Glutamatergic neuron (in vitro differentiated cells): Measurements from ENCODE around the gene PPP1R9A. TPM values are rescaled to one million over a fixed set of nuclear protein-coding genes. Genes with fewer than 3 reads are reported as not detected.

Experiments used
- DNase-seq: peaks from one replicate; pipeline ENCODE4 v3.0.0; 2022
- H3K27ac Mint-ChIP-seq: one replicate; pipeline ENCODE4 v1.8.0; 2020; ENCODE audit warnings: mild to moderate bottlenecking, mixed read lengths, inconsistent platforms; ENCODE audit not compliant: unreplicated experiment
- H3K27me3 Mint-ChIP-seq: one replicate; pipeline ENCODE4 v1.8.0; 2020; ENCODE audit warnings: mild to moderate bottlenecking, moderate library complexity, mixed read lengths, inconsistent platforms; ENCODE audit not compliant: unreplicated experiment
- H3K36me3 Mint-ChIP-seq: one replicate; pipeline ENCODE4 v1.8.0; 2020; ENCODE audit warnings: mild to moderate bottlenecking, mixed read lengths, inconsistent platforms; ENCODE audit not compliant: unreplicated experiment
- H3K4me1 Mint-ChIP-seq: one replicate; pipeline ENCODE4 v1.8.0; 2020; ENCODE audit warnings: mild to moderate bottlenecking, low read depth, mixed read lengths, inconsistent platforms; ENCODE audit not compliant: unreplicated experiment
- H3K4me3 Mint-ChIP-seq: one replicate; pipeline ENCODE4 v1.8.0; 2020; ENCODE audit warnings: mild to moderate bottlenecking, mixed read lengths, inconsistent platforms; ENCODE audit not compliant: unreplicated experiment
- H3K9me3 Mint-ChIP-seq: one replicate; pipeline ENCODE4 v1.8.0; 2020; ENCODE audit warnings: mild to moderate bottlenecking, moderate library complexity, mixed read lengths, inconsistent platforms; ENCODE audit not compliant: unreplicated experiment
- CTCF ChIP-seq: fragments of 200-600 bp; sonication (generic); IDR thresholded peaks from one replicate; pipeline ENCODE4 v1.5.0; 2021; ENCODE audit not compliant: partially characterized antibody, unreplicated experiment
- total RNA-seq: library from RNA; stranded (reverse); fragmentation: NEBNext Ultra II Directional; extraction: Animal tissue kit (Norgen Biotek cat#: 25700); gene quantifications from one replicate; pipeline ENCODE4 v1.2.1, GENCODE V29; 2021; ENCODE audit not compliant: unreplicated experiment

PPP1R9A gene
- total RNA-seq, 1 donor from 2014 or later, result 14.7 TPM

GRCh38 chr7:95213809-95214492 lies 306.6 kb downstream of the PPP1R9A start:
- TF ChIP-seq CTCF, result no peak
- DNase-seq, result no peak
- H3K4me1 Mint-ChIP-seq, result no peaks in the 10 kb centered on the region
- H3K9me3 Mint-ChIP-seq, result peaks cover 3% of the 10 kb centered on the region
- H3K36me3 Mint-ChIP-seq, result peaks cover 10% of the 10 kb centered on the region
- no peak overlapping the region for H3K4me3 Mint-ChIP-seq
- H3K27me3 Mint-ChIP-seq, result no peaks in the 10 kb centered on the region
- H3K27ac Mint-ChIP-seq, result no peak overlapping the region

- Mint-ChIP-seq H3K27me3 (no peaks in the 10 kb centered on the region), H3K4me3 (no peak overlapping the region), H3K27ac (no peak overlapping the region), H3K9me3 (peaks cover 2% of the 10 kb centered on the region), H3K4me1 (no peaks in the 10 kb centered on the region), H3K36me3 (peaks cover 4% of the 10 kb centered on the region)
- TF ChIP-seq CTCF, result no peak
- DNase-seq, result no peak
These were observed 312.3 kb downstream of the PPP1R9A start for GRCh38 chr7:95219721-95220120.

GRCh38 chr7:95220328-95220727 lies 312.9 kb downstream of the PPP1R9A start:
- Mint-ChIP-seq H3K4me1 (no peaks in the 10 kb centered on the region), H3K36me3 (peaks cover 4% of the 10 kb centered on the region), H3K9me3 (peaks cover 2% of the 10 kb centered on the region), H3K4me3 (no peak overlapping the region), H3K27me3 (no peaks in the 10 kb centered on the region), H3K27ac (no peak overlapping the region)
- no peak for TF ChIP-seq CTCF
- no peak for DNase-seq

GRCh38 chr7:95225301-95225700 lies 317.9 kb downstream of the PPP1R9A start:
- TF ChIP-seq CTCF, result no peak
- Mint-ChIP-seq H3K4me1 (no peaks in the 10 kb centered on the region), H3K27ac (no peak overlapping the region), H3K4me3 (no peak overlapping the region), H3K9me3 (no peaks in the 10 kb centered on the region), H3K36me3 (no peaks in the 10 kb centered on the region), H3K27me3 (no peaks in the 10 kb centered on the region)
- DNase-seq, result no peak

GRCh38 chr7:95229301-95229700 lies 321.9 kb downstream of the PPP1R9A start:
- no peak overlapping the region for H3K4me3 Mint-ChIP-seq
- no peaks in the 10 kb centered on the region for H3K4me1 Mint-ChIP-seq
- peaks cover 1% of the 10 kb centered on the region for H3K9me3 Mint-ChIP-seq
- no peak for TF ChIP-seq CTCF
- H3K36me3 Mint-ChIP-seq, result no peaks in the 10 kb centered on the region
- H3K27me3 Mint-ChIP-seq, result no peaks in the 10 kb centered on the region
- no peak overlapping the region for H3K27ac Mint-ChIP-seq
- no peak for DNase-seq
